ENCODE measurements around the gene ANO1.

ANO1 gene

GRCh38 chr11:70074746-70075145 is 3.4 kb upstream of the ANO1 start:
- DNase-seq = peak; percentile 25

DNA sequence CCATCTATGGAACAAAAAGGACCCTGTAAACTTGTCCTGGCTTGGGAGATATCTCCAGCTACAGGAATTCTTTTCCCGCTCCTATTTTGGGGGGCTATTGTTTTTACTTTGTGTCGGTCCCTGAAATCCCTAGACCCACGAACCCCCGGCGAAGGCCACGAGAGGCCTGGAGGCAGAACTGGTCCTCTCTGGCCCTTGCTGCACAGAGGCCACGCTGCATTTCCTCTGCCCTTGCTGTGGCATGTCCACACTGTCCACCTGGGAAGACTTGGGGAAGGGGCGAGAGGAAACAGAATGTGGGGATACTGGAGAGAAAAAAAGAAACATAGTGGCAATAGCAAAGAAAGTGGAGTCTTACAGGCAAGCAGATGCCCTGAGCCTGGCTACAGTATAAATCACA is 2.3 kb upstream of the ANO1 start:
- DNase-seq = peak; percentile 28

DNA sequence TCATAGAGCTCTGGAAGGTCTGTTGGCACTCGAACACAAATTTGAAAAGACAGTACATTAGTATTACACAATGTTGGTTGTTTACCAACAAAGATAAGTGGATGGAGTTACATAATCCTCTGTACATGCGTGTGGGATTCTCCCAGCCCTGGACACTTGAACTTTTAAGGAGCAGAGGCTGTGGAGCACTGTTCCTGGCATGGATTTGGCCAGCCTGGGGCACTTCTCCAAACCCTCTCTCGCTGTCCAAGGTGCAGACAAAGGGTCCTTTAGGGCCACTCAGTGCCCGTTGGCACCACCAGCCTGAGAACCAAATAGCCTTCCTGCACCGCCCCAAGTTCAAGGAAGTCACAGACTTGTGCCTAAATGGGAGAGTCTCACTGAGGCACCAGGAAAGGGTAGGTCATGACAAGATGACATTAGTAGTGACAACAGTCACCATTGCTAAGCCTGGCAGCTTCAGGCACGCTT is 1.6 kb upstream of the ANO1 start:
- DNase-seq = peak; percentile 17

- no peak for DNase-seq
These were observed 564 bp upstream of the ANO1 start for GRCh38 chr11:70077411-70078094.

DNA sequence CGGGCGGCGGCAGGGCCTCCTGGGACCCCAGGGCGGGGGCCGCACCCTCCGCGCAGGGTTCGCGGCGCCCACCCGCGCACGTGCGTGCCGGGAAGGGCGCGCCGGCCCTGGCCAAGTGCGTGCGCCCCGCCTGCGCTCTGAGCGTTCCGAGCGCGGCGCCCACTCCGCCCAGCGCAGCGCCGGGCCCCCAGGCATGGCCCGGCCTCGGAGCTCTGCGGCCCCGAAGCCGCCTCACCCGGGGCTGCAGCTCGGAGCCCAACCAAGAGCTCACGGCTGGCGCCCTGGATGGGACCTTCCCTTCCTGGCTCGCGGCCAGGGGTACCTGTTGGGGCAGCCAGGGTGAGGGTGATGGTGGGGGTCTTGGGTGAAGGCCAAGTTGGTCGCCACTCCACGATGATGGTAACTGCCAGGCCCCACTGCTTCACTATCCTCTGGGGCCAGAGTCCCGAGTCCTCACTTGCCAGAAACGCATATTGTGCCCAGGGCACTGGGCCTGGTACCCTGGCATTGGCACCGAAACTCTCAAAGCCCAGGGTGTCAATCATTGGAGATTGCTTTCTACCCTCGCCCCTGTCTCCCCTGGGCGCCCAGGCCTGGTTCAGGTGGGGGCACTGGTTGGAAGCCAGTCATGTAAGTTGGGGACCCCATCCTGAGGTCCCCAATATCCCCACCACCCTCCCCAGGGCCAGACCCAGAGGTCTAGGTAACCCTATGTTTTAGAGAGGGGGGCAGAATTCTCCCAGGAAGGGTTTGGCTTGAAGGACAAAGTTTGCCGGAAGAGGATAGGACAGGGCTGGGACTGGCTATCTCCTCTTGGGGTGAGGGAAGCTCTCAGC is 882 bp downstream of the ANO1 start:
- DNase-seq = no peak

- DNase-seq = no peak
These were observed 1.6 kb downstream of the ANO1 start for GRCh38 chr11:70079691-70080090.

DNA sequence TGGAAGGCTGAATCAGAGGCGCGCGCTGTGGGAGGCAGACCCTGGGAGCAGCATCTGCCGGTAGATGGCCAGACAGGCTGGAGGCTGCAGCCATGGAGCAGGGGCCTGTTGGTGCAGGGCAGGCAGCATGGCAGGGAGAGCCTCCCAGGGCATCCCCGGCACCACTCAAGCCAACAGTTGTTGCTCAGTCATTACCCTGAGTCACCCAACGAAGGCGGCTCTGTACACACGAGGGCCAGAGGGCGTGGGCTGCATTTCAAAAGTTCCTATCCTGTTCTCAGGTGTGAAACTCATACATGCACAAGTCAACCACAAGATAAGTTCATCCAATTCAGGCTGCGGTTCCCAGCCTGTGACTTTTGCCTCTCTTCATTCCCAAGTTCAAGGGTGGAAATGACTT is 2.6 kb downstream of the ANO1 start:
- DNase-seq = no peak

DNA sequence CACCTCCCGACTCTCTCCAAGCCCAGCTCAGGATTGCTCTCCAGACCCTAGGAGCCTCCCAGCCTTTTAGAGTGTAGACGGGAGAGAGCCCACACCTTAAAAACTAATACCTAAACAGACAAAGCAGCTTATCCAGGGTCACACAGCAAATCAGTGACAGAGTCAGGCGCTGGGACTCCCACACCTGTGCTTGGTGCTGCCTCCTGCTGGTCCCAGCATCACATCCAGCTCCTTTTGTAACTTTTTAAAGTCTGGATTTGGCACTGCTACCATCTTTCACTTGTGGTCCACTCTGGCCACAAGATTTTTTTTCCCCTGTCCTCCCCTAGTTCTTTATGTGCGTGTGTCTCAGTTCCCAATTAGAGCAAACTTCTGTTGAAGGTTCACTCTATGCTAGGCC is 4.7 kb downstream of the ANO1 start:
- DNase-seq = no peak

GRCh38 chr11:70084046-70084984 is 6.2 kb downstream of the ANO1 start:
- DNase-seq = no peak

DNA sequence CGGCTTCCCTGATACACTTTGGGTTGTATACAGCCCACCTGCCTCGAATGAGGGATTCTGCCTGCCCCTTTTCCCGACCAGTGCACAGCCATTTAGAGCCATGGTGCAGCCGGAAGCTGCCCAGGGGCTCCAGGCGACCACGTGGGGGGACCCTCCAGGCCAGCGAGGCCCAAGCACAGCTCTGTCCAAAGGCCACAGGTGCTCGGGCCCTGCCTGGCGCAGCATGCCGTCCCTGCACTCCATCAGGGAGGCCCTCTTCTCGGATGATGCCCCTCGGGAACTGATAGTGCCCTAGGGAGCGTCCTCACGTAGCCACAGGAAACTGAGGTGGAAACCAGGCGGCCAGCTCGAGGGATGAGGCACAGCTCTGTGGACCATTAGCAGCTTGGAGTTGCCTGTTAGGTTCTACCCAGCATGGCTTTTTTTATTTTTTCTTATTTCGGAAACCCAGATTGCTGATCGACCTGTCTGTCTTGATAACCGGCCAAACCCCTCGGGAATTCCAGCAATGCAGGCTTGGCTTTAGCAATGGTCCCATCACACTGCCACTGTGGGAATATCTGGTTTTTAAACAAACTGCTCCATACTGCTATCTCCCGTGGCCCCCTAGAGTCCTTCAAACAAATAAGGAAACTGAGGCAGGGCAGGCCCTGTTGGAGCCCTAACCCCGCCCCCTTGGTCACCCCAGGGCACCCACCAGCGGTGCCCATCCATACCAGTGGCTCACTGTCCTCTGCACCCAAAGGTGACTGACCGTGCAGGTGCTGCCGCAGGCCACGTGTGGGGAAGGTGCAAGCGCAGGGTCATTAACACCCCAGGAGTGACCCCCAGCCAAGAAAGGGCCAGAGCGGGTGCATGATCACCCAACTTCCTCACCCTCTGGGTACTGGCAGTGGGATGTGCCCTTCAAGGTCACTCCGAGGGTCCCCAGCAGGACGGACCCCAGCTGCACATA is 8.0 kb downstream of the ANO1 start:
- DNase-seq = no peak

DNA sequence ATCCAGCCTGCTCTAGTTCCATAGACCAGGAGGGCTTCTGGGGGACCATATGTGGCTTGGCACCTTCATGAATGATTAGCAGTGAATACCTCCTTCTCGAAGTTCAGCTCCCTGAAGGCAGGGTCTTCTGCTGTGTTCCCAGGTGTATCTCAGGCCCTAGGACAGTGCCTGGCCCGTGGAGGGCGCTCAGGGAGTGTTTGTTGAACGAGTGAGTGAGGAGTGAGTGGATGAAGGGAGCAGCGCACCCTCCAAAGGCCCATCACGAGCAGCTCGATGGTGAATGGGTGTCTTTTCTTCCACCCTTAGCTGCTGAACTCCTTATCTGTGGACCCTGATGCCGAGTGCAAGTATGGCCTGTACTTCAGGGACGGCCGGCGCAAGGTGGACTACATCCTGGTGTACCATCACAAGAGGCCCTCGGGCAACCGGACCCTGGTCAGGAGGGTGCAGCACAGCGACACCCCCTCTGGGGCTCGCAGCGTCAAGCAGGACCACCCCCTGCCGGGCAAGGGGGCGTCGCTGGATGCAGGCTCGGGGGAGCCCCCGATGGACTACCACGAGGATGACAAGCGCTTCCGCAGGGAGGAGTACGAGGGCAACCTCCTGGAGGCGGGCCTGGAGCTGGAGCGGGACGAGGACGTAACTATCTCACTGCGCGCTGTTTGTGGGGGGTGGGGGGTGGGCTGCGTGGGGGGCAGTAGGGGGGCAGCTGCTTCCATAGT is 9.5 kb downstream of the ANO1 start:
- no peak for DNase-seq

GRCh38 chr11:70088735-70089250 is 10.7 kb downstream of the ANO1 start:
- no peak for DNase-seq

DNA sequence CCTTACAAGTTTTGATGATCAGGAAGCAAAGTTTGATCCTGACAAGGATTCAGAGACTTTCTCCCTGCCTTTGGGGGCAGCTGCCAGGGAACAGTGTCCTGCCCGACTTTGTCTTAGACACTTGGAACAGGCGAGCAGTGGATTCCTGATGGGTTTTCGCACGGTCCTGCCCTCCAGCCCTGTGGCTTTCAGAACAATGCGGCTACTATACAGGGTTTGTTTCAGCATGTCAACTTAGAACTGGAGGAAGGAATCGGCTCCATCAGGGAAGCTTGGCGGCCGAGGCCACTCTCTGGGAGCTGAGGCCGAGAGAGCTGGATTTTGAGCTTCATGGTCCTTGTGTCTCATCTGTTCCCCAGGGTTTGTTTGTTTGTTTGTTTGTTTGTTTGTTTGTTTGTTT is 11.5 kb downstream of the ANO1 start:
- DNase-seq = no peak

DNA sequence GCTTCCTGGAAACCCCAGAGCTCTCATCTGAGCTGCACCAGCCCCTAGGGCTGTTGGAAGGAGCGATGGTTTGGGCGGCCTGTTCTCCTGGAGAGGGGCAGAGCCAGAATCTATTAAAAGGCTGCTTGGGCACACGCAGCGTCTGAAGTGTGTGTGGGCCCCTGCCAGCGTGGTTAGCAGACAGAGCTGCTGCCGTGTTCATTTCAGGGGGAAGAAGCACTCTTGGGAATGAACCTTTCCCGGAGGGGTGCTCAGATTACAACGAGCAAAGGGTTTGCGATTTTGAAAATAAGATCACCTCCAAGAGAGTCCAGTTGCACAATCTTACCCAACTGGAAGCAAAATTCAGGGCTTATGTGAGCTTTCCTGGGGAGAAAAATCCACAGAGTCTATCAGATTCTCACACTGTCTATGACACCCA is 12.9 kb downstream of the ANO1 start:
- no peak for DNase-seq

GRCh38 chr11:70091638-70092037 is 13.5 kb downstream of the ANO1 start:
- no peak for DNase-seq

- no peak for DNase-seq
These were observed 15.0 kb downstream of the ANO1 start for GRCh38 chr11:70092959-70093715.

GRCh38 chr11:70095541-70096252 is 17.6 kb downstream of the ANO1 start:
- DNase-seq = no peak

DNA sequence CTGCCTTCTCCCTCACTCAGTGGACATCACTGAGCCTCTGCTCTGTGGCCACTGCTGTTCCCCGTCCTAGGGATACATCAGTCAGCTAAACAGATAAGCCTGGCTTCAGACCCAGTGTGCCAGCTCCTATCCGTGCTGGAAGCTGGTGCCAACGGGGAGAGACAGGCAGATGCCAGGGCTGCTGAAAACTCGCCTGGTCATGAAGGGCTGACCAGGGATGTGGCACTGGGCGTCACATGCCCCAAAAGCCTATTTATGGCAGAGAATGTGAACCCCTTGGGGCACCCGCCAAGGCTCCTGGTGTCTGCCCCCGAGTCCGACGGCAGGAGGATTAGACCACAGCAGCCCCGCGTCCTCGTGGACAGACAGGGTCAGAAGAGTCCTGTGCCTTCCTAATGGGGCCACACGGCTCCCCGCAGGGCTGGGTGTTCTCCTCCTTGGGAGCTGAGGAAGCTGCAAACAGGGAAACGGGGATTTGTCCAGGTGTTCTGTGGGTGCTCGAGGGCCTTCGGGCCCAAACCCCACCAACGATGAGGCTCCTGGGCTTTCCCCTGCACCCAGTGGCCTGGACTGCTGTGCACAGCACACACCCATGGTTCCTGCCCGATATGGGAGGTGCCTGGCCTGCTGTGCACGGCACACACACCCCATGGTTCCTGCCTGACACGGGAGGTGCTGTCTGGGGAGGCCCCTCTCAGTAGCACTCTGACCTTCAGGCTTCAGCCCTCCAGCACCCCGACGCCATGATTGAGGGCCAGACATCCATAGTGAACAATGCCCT is 19.9 kb downstream of the ANO1 start:
- no peak for DNase-seq

DNA sequence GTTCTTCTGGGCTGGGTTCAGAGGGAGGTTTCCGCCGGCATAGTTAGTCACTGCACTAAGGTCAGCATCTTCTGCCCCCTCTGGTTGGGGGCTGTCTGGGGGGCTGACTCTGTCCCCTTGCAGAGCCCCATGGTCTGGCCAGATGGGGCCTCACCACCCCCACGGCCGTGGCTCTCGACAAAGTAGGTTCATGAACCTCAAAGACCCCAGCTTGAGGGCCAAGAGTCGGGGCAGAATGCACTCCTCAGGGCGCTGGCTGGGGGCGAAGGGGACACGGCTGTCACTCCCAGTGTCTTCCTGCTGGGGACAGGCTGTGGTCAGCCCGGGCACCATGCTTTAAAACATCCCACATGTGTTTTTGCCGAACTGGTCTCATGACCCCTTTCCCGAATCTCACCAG is 20.8 kb downstream of the ANO1 start:
- DNase-seq = no peak

Measured in activated effector memory CD4-positive, alpha-beta T cell treated with anti-CD3 and anti-CD28 coated beads, Interleukin-2, amount 50 U/mL, for 16 hours (primary cell).